ENCODE results near the gene SETX.

SETX gene

GRCh38 chr9:132370592-132370991 lies 15.8 kb upstream of the SETX start:
- CTCF ChIA-PET: interaction anchor here (0.7 kb wide), 1 partner anchor 489 kb away, joined by 6 read pairs; no protein-coding TSS in a partner anchor
- POLR2A ChIA-PET (ENCODE audit: low non-redundant PET): no interaction called here
- no peak for DNase-seq (ENCODE audit: low spot score)
- H3K27ac ChIP-seq: no peak overlapping the region
- no peak for TF ChIP-seq CTCF (conservative IDR thresholded peaks at IDR 0.05; ENCODE audit: low read depth)

- no peak for DNase-seq (ENCODE audit: low spot score)
- ChIA-PET CTCF (no interaction called here), POLR2A (ENCODE audit: low non-redundant PET) (no interaction called here)
- no peak for TF ChIP-seq CTCF (conservative IDR thresholded peaks at IDR 0.05; ENCODE audit: low read depth)
- H3K27ac ChIP-seq: no peak overlapping the region
Measured at GRCh38 chr9:132369421-132369820, 14.6 kb upstream of the SETX start.

GRCh38 chr9:132367613-132368313 lies 13.0 kb upstream of the SETX start:
- ChIA-PET CTCF (no interaction called here), POLR2A (ENCODE audit: low non-redundant PET) (no interaction called here)
- TF ChIP-seq CTCF (conservative IDR thresholded peaks at IDR 0.05; ENCODE audit: low read depth): no peak
- DNase-seq (ENCODE audit: low spot score): no peak
- no peak overlapping the region for H3K27ac ChIP-seq

GRCh38 chr9:132366481-132366880 lies 11.7 kb upstream of the SETX start:
- ChIA-PET POLR2A (ENCODE audit: low non-redundant PET) (no interaction called here), CTCF (no interaction called here)
- DNase-seq (ENCODE audit: low spot score): no peak
- TF ChIP-seq CTCF (conservative IDR thresholded peaks at IDR 0.05; ENCODE audit: low read depth): no peak
- no peak overlapping the region for H3K27ac ChIP-seq

GRCh38 chr9:132365986-132366385 lies 11.2 kb upstream of the SETX start:
- DNase-seq (ENCODE audit: low spot score): no peak
- no peak overlapping the region for H3K27ac ChIP-seq
- ChIA-PET CTCF (no interaction called here), POLR2A (ENCODE audit: low non-redundant PET) (no interaction called here)
- TF ChIP-seq CTCF (conservative IDR thresholded peaks at IDR 0.05; ENCODE audit: low read depth): no peak

GRCh38 chr9:132364068-132364467 lies 9.3 kb upstream of the SETX start:
- ChIA-PET CTCF (interaction anchor here (0.6 kb wide), 1 partner anchor 966 kb away, joined by 3 read pairs; no protein-coding TSS in a partner anchor), POLR2A (ENCODE audit: low non-redundant PET) (no interaction called here)
- DNase-seq (ENCODE audit: low spot score): no peak
- no peak for TF ChIP-seq CTCF (conservative IDR thresholded peaks at IDR 0.05; ENCODE audit: low read depth)
- no peak overlapping the region for H3K27ac ChIP-seq
